NT2/D1 (cell line): ENCODE data around the gene FAM167B.

Experiments used
- SUZ12 ChIP-seq: IDR thresholded peaks from 2 replicates; pipeline ENCODE4 v1.6.1; 2011; ENCODE audit not compliant: insufficient read length, insufficient read depth; ENCODE audit errors: extremely low read depth
- YY1 ChIP-seq: IDR thresholded peaks from 2 replicates; pipeline ENCODE4 v1.6.1; 2011; ENCODE audit not compliant: insufficient read length, insufficient read depth
- ZNF274 ChIP-seq: IDR thresholded peaks from 2 replicates; pipeline ENCODE4 v1.6.1; 2011; ENCODE audit warnings: mild to moderate bottlenecking, low read depth, low read length

GRCh38 chr1:32220746-32221580, 26.1 kb upstream of the FAM167B start:
- TF ChIP-seq ZNF274 (no peak), YY1 (no peak), SUZ12 (no peak)
